ENCODE measurements around the gene ARRDC2.
A peak's percentile ranks its signal among the peaks of the same experiment; 100 is the strongest.
"Not testable (repeated sequence)": the region's sequence is repeated elsewhere in the genome, so short reads cannot be mapped to it uniquely, and the experiment has no call there.

Gene ARRDC2

GRCh38 chr19:17993076-17993813 lies 14.7 kb upstream of the ARRDC2 start:
- no peak for DNase-seq

GRCh38 chr19:17996826-17997316 lies 11.1 kb upstream of the ARRDC2 start:
- peak; percentile 90 for DNase-seq

- DNase-seq = no peak
Observed at GRCh38 chr19:17997969-17998826, 9.8 kb upstream of the ARRDC2 start.

GRCh38 chr19:17998827-17999150 lies 9.2 kb upstream of the ARRDC2 start:
- DNase-seq = no peak

GRCh38 chr19:17999684-18000479 lies 8.1 kb upstream of the ARRDC2 start:
- peak; percentile 93 for DNase-seq

- DNase-seq = no peak
Observed at GRCh38 chr19:18000480-18000914, 7.5 kb upstream of the ARRDC2 start.

- DNase-seq = peak; percentile 85
Observed at GRCh38 chr19:18000915-18001776, 6.8 kb upstream of the ARRDC2 start.

GRCh38 chr19:18001777-18002345 lies 6.1 kb upstream of the ARRDC2 start:
- no peak for DNase-seq

- DNase-seq = no peak
Observed at GRCh38 chr19:18002347-18002850, 5.6 kb upstream of the ARRDC2 start.

GRCh38 chr19:18005750-18006149 lies 2.2 kb upstream of the ARRDC2 start:
- not testable (repeated sequence) for DNase-seq

GRCh38 chr19:18007044-18007916 lies 690 bp upstream of the ARRDC2 start:
- DNase-seq = peak; percentile 86

GRCh38 chr19:18008814-18009213 lies 844 bp downstream of the ARRDC2 start:
- DNase-seq = no peak

GRCh38 chr19:18009412-18010066 lies 1.6 kb downstream of the ARRDC2 start:
- DNase-seq = no peak

- DNase-seq = no peak
Observed at GRCh38 chr19:18010149-18010548, 2.2 kb downstream of the ARRDC2 start.

GRCh38 chr19:18013210-18014111 lies 5.5 kb downstream of the ARRDC2 start:
- DNase-seq = no peak

- no peak for DNase-seq
Observed at GRCh38 chr19:18014197-18014596, 6.2 kb downstream of the ARRDC2 start.

GRCh38 chr19:18016209-18016910 lies 8.4 kb downstream of the ARRDC2 start:
- no peak for DNase-seq

Measured in OCI-M1 (cell line).